Natural killer cell treated with Interleukin-12 subunit alpha and Interleukin-12 subunit beta and Interleukin-15 and Interleukin-18, amount 100 ng/mL, for 72 hours (primary cell): ENCODE data around the gene C1orf21. TPM values are rescaled to one million over a fixed set of nuclear protein-coding genes. Genes with fewer than 3 reads are reported as not detected.

ENCODE experiments used
- ATAC-seq, 2 donors: fragments of 150-1000 bp; cut with Tn5 transposase in 1 of 2; sonication (Bioruptor Pico), chemical (Tn5 transposase) in 1 of 2; 2 replicates each; pipeline ENCODE4 v1.10.0; 2021
- DNase-seq: peaks from one replicate; pipeline ENCODE4 v3.0.0; 2022; ENCODE audit warnings: low spot score
- H3K27ac Mint-ChIP-seq, 2 donors: 1 replicate in 1 of 2; 2 replicates in 1 of 2; pipeline ENCODE4 v1.8.0; 2022; ENCODE audit warnings: mixed read lengths in 2 of 2, mild to moderate bottlenecking in 1 of 2, moderate library complexity in 1 of 2
- H3K27me3 Mint-ChIP-seq, 2 donors: 1 replicate in 1 of 2; 2 replicates in 1 of 2; pipeline ENCODE4 v1.8.0; 2022; ENCODE audit warnings: mixed read lengths in 2 of 2
- H3K36me3 Mint-ChIP-seq: one replicate; pipeline ENCODE4 v1.8.0; 2022; ENCODE audit warnings: mixed read lengths
- H3K4me1 Mint-ChIP-seq, 2 donors: 1 replicate in 1 of 2; 2 replicates in 1 of 2; pipeline ENCODE4 v1.8.0; 2022; ENCODE audit warnings: low read depth in 2 of 2, mixed read lengths in 2 of 2, mild to moderate bottlenecking in 1 of 2
- H3K4me3 Mint-ChIP-seq: one replicate; pipeline ENCODE4 v1.8.0; 2022; ENCODE audit warnings: mixed read lengths
- H3K9me3 Mint-ChIP-seq: 2 replicates; pipeline ENCODE4 v1.8.0; 2022; ENCODE audit warnings: mixed read lengths
- total RNA-seq, 2 donors: library from RNA; stranded (reverse); gene quantifications; one replicate each; pipeline ENCODE4 v1.2.3, GENCODE V29; 2022

Gene C1orf21
- total RNA-seq, 2 donors from 2014 or later = 18.0 to 28.3 TPM

- Mint-ChIP-seq H3K27me3 (no peaks in the 10 kb centered on the region), H3K36me3 (peaks cover 10% of the 10 kb centered on the region), H3K27ac (no peak overlapping the region), H3K4me3 (no peak overlapping the region), H3K9me3 (peaks cover 7% of the 10 kb centered on the region), H3K4me1 (peaks cover 32 to 34% of the 10 kb centered on the region in 2 donors)
- DNase-seq (no peak), ATAC-seq (no peak)
These were observed 127.6 kb downstream of the C1orf21 start for GRCh38 chr1:184514447-184514846.

- H3K4me1 Mint-ChIP-seq = peaks cover 16 to 22% of the 10 kb centered on the region in 2 donors
- DNase-seq = no peak
- no peaks in the 10 kb centered on the region for H3K27me3 Mint-ChIP-seq
- no peak overlapping the region for H3K4me3 Mint-ChIP-seq
- H3K9me3 Mint-ChIP-seq = peaks cover 3% of the 10 kb centered on the region
- peaks cover 5% of the 10 kb centered on the region for H3K36me3 Mint-ChIP-seq
- no peak for ATAC-seq
- H3K27ac Mint-ChIP-seq = no peak overlapping the region
These were observed 130.3 kb downstream of the C1orf21 start for GRCh38 chr1:184517130-184517529.

GRCh38 chr1:184518736-184519357, 132.0 kb downstream of the C1orf21 start:
- no peak overlapping the region for H3K4me3 Mint-ChIP-seq
- no peak overlapping the region for H3K27ac Mint-ChIP-seq
- no peaks in the 10 kb centered on the region for H3K27me3 Mint-ChIP-seq
- peaks cover 5% of the 10 kb centered on the region for H3K36me3 Mint-ChIP-seq
- DNase-seq (no peak), ATAC-seq (no peak)
- peaks cover 3% of the 10 kb centered on the region for H3K9me3 Mint-ChIP-seq
- H3K4me1 Mint-ChIP-seq = peaks cover 13 to 19% of the 10 kb centered on the region in 2 donors

- ATAC-seq (no peak), DNase-seq (no peak)
- no peaks in the 10 kb centered on the region for H3K27me3 Mint-ChIP-seq
- peaks cover 3% of the 10 kb centered on the region for H3K9me3 Mint-ChIP-seq
- peaks cover 5% of the 10 kb centered on the region for H3K36me3 Mint-ChIP-seq
- peaks cover 13 to 19% of the 10 kb centered on the region in 2 donors for H3K4me1 Mint-ChIP-seq
- no peak overlapping the region for H3K27ac Mint-ChIP-seq
- H3K4me3 Mint-ChIP-seq = no peak overlapping the region
These were observed 133.5 kb downstream of the C1orf21 start for GRCh38 chr1:184520336-184520735.

GRCh38 chr1:184524248-184524647, 137.4 kb downstream of the C1orf21 start:
- H3K36me3 Mint-ChIP-seq = no peaks in the 10 kb centered on the region
- no peaks in the 10 kb centered on the region for H3K27me3 Mint-ChIP-seq
- H3K4me3 Mint-ChIP-seq = no peak overlapping the region
- no peak for ATAC-seq
- no peak overlapping the region for H3K27ac Mint-ChIP-seq
- H3K4me1 Mint-ChIP-seq = peaks cover under 1 to 4% of the 10 kb centered on the region in 2 donors
- H3K9me3 Mint-ChIP-seq = no peaks in the 10 kb centered on the region
- DNase-seq = no peak

GRCh38 chr1:184527402-184527801, 140.6 kb downstream of the C1orf21 start:
- Mint-ChIP-seq H3K4me1 (peaks cover 16 to 24% of the 10 kb centered on the region in 2 donors), H3K4me3 (no peak overlapping the region), H3K27ac (peak overlapping the region in 1 of 2 donors; percentile 13), H3K9me3 (peaks cover 6% of the 10 kb centered on the region), H3K27me3 (no peaks in the 10 kb centered on the region), H3K36me3 (peaks cover 5% of the 10 kb centered on the region)
- DNase-seq = no peak
- no peak for ATAC-seq

GRCh38 chr1:184530226-184530625, 143.4 kb downstream of the C1orf21 start:
- Mint-ChIP-seq H3K27me3 (no peaks in the 10 kb centered on the region), H3K9me3 (peaks cover 12% of the 10 kb centered on the region)

GRCh38 chr1:184531296-184531695, 144.5 kb downstream of the C1orf21 start:
- Mint-ChIP-seq H3K9me3 (peaks cover 15% of the 10 kb centered on the region), H3K27me3 (no peaks in the 10 kb centered on the region), H3K27ac (peak overlapping the region; percentile 80 to 92), H3K36me3 (peaks cover 24% of the 10 kb centered on the region), H3K4me3 (peak overlapping the region; percentile 4), H3K4me1 (peaks cover 41 to 53% of the 10 kb centered on the region in 2 donors)
- ATAC-seq (no peak), DNase-seq (no peak)

More at GRCh38 chr1:184530226-184530625, 143.4 kb downstream of the C1orf21 start:
- no peak for DNase-seq
- Mint-ChIP-seq H3K4me3 (no peak overlapping the region), H3K36me3 (peaks cover 19% of the 10 kb centered on the region), H3K4me1 (peaks cover 35 to 48% of the 10 kb centered on the region in 2 donors), H3K27ac (no peak overlapping the region)
- no peak for ATAC-seq

- ATAC-seq (peak; percentile 67 to 80), DNase-seq (no peak)
- Mint-ChIP-seq H3K27ac (peak overlapping the region; percentile 80 to 92), H3K4me1 (peaks cover 45 to 57% of the 10 kb centered on the region in 2 donors), H3K36me3 (peaks cover 32% of the 10 kb centered on the region), H3K4me3 (peak overlapping the region; percentile 65), H3K27me3 (no peaks in the 10 kb centered on the region), H3K9me3 (peaks cover 18% of the 10 kb centered on the region)
These were observed 145.4 kb downstream of the C1orf21 start for GRCh38 chr1:184532199-184532598.

GRCh38 chr1:184533049-184533448, 146.2 kb downstream of the C1orf21 start:
- no peaks in the 10 kb centered on the region for H3K27me3 Mint-ChIP-seq
- H3K36me3 Mint-ChIP-seq = peaks cover 35% of the 10 kb centered on the region
- peaks cover 47 to 57% of the 10 kb centered on the region in 2 donors for H3K4me1 Mint-ChIP-seq
- peak overlapping the region; percentile 80 to 92 for H3K27ac Mint-ChIP-seq
- peak overlapping the region; percentile 32 for H3K4me3 Mint-ChIP-seq
- DNase-seq = no peak
- peak in 1 of 2 donors; percentile 48 for ATAC-seq
- H3K9me3 Mint-ChIP-seq = peaks cover 19% of the 10 kb centered on the region

- H3K36me3 Mint-ChIP-seq = peaks cover 43% of the 10 kb centered on the region
- DNase-seq (no peak), ATAC-seq (no peak)
- peaks cover 19% of the 10 kb centered on the region for H3K9me3 Mint-ChIP-seq
- peaks cover 55 to 60% of the 10 kb centered on the region in 2 donors for H3K4me1 Mint-ChIP-seq
- H3K27ac Mint-ChIP-seq = peak overlapping the region; percentile 62 to 92
- H3K4me3 Mint-ChIP-seq = no peak overlapping the region
- H3K27me3 Mint-ChIP-seq = no peaks in the 10 kb centered on the region
These were observed 147.1 kb downstream of the C1orf21 start for GRCh38 chr1:184533915-184534314.

- ATAC-seq (no peak), DNase-seq (no peak)
- Mint-ChIP-seq H3K4me3 (peak overlapping the region; percentile 38), H3K27me3 (no peaks in the 10 kb centered on the region), H3K27ac (peak overlapping the region; percentile 62 to 92), H3K4me1 (peaks cover 59 to 63% of the 10 kb centered on the region in 2 donors), H3K9me3 (peaks cover 17% of the 10 kb centered on the region), H3K36me3 (peaks cover 50% of the 10 kb centered on the region)
These were observed 147.9 kb downstream of the C1orf21 start for GRCh38 chr1:184534690-184535089.

- Mint-ChIP-seq H3K4me3 (no peak overlapping the region), H3K4me1 (peaks cover 62 to 63% of the 10 kb centered on the region in 2 donors), H3K36me3 (peaks cover 50% of the 10 kb centered on the region), H3K9me3 (peaks cover 17% of the 10 kb centered on the region), H3K27ac (peak overlapping the region; percentile 62 to 92), H3K27me3 (no peaks in the 10 kb centered on the region)
- no peak for DNase-seq
- ATAC-seq = no peak
These were observed 148.6 kb downstream of the C1orf21 start for GRCh38 chr1:184535191-184535970.
